DOHH2 (cell line): ENCODE data around the gene IL34.

Experiments used
- EZH2phosphoT487 ChIP-seq: fragments of 200-600 bp; sonication (generic); IDR thresholded peaks from 2 replicates; pipeline ENCODE4 v1.6.1; 2017; ENCODE audit warnings: borderline replicate concordance, mild to moderate bottlenecking, antibody characterized with exemption, low read length, moderate library complexity, mixed read lengths
- TF ChIP-seq, protein P1 (sequence below): fragments of 200-600 bp; sonication (generic); IDR thresholded peaks from one replicate; pipeline ENCODE4 v1.5.1; 2014; ENCODE audit warnings: antibody characterized with exemption, mild to moderate bottlenecking, low read depth, low read length; ENCODE audit not compliant: poor library complexity, severe bottlenecking

DNA sequence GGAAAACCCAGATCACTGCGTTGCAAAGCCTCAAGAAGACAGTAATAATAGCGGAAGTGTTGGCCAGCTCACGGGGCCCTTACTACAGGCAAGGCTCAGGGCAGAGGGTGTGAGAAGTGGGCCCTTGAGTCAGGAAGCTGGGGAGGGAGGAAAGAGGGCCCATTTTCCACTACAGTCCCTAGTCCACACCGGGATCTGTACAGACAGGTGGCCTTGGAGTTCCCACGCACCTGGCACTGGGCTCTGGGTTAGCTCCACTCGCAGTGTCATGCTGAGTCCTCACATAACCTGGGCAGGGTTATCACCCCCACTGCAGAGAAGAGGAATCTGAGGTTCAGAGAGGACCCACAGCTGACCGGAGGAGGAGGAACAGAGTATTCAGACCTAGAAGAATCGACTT, 56.3 kb downstream of the IL34 start:
- TF ChIP-seq, protein P1, sequence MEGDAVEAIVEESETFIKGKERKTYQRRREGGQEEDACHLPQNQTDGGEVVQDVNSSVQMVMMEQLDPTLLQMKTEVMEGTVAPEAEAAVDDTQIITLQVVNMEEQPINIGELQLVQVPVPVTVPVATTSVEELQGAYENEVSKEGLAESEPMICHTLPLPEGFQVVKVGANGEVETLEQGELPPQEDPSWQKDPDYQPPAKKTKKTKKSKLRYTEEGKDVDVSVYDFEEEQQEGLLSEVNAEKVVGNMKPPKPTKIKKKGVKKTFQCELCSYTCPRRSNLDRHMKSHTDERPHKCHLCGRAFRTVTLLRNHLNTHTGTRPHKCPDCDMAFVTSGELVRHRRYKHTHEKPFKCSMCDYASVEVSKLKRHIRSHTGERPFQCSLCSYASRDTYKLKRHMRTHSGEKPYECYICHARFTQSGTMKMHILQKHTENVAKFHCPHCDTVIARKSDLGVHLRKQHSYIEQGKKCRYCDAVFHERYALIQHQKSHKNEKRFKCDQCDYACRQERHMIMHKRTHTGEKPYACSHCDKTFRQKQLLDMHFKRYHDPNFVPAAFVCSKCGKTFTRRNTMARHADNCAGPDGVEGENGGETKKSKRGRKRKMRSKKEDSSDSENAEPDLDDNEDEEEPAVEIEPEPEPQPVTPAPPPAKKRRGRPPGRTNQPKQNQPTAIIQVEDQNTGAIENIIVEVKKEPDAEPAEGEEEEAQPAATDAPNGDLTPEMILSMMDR: no peak
- TF ChIP-seq EZH2phosphoT487: no peak
